ENCODE measurements around the gene UTP3.
"Not testable (repeated sequence)": the region's sequence is repeated elsewhere in the genome, so short reads cannot be mapped to it uniquely, and the experiment has no call there.

The UTP3 gene, protein sequence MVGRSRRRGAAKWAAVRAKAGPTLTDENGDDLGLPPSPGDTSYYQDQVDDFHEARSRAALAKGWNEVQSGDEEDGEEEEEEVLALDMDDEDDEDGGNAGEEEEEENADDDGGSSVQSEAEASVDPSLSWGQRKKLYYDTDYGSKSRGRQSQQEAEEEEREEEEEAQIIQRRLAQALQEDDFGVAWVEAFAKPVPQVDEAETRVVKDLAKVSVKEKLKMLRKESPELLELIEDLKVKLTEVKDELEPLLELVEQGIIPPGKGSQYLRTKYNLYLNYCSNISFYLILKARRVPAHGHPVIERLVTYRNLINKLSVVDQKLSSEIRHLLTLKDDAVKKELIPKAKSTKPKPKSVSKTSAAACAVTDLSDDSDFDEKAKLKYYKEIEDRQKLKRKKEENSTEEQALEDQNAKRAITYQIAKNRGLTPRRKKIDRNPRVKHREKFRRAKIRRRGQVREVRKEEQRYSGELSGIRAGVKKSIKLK

DNA sequence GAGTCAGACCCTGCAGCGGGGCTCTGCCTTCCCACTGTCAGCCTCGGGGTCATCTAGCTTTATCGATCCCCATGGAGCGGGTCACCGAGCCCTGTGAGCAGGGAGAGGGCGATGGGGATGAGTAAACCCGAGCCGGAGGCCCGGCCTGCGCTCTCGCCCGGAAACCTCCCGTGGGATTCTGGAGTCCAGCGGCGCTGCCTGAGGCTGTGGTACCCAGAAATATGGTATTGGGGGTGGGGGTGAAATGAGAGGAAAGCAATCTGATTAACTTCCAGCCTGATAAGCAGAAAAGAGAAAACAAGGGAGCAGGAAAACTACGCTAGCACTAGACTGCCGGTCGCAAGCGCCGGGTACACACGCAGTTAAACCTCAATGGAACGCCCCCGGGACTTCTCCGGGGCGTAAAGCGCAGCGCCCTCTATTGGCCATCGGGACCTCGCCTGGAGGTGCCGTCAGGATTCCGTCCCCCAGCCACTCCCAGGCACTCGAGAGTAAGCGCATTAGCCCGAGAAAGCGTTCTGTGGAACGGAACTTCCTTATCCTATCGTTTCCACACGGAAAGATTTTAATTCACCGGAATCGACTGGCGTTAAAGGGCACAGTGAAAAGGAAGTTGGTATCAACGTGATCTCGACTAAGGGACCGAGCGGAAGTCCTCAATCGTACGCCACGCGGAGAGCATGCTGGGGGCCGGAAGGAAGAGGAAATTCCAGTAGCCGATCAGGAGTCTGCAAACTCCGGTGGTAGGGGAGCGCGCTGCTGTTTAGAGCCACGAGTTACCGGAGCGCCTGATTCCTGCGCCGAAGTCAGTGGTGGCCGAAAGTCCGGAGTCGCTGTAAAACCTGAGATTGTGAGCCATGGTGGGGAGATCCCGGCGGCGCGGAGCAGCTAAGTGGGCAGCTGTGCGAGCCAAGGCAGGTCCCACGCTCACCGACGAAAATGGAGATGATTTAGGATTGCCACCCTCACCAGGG, at the start of gene UTP3:
UTP3 (plus strand) TSS at position 712 of the 974 bp plus-strand sequence; CDS start at position 858, 146 bp downstream.
- peak; percentile 95 for DNase-seq

- no peak for DNase-seq
These were observed 48.1 kb upstream of the UTP3 start for GRCh38 chr4:70640192-70640591.

- not testable (repeated sequence) for DNase-seq
These were observed 37.6 kb upstream of the UTP3 start for GRCh38 chr4:70650741-70651140.

DNA sequence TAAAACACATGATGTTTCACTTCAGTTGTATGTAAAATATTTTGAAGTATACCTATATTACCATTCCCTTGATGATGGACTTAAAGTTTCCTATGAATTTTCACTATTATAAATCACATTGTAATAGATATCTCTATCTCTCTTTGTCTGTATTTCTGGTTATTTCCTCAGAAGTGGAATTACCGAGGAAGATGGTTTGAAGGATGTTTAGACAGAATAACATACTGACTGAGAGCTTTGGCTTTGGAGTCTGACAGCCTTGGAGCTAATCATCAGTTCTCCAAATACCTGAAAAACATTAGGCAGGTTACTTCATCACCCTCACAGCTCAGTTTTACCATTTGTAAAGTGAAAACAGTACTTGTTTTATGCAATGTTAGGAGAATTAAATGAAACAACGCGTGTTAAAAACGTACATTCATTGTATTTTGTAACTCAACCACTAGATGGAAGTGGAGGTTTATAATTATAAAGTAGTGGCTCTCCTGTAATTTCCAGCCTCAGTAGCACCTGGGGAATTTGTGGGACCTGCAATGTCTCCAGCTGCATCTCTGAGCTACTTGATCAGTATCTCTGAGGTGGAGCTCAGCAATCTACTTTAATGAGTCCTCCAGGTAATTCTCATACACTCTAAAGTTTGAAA, 36.3 kb upstream of the UTP3 start:
- peak; percentile 38 for DNase-seq

DNA sequence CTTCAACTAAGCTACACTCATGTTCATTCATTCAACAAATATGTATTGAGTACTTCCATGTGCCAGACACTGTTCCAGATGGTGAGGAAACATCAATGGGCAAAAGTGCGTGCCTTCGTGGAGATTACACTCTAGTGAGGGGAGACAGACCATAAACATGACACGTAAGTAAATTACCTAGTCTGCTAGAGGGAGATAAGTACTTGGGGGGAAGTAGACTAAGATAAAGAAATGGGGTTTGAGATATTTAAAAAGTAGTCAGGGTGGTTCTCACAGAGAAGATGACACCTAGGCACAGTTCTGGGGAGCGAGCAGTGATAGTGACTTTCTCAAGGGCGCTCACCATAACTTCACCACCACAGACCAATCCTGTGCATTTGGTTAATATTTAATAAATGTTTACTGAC, 33.7 kb upstream of the UTP3 start:
- no peak for DNase-seq

- DNase-seq, result no peak
These were observed 31.0 kb upstream of the UTP3 start for GRCh38 chr4:70657326-70657725.

GRCh38 chr4:70658418-70658817, 29.9 kb upstream of the UTP3 start:
- no peak for DNase-seq

DNA sequence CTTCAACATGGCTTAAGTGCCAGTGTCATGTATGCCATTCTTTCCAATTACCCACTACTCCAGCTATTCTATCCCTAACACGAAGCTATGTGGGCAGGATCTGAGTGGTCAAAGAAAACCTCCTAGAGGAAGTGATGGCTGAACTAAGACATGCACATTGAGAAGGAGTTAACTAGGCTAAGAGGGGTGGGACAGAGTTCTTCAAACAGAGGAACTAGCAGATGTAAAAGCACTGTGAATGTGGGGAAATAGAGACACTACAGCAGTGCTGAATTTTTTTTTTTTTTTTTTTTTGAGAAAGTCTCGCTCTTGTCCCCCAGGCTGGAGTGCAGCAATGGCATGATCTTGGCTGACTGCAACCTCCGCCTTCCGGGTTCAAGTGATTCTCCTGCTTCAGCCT, 28.2 kb upstream of the UTP3 start:
- no peak for DNase-seq

DNA sequence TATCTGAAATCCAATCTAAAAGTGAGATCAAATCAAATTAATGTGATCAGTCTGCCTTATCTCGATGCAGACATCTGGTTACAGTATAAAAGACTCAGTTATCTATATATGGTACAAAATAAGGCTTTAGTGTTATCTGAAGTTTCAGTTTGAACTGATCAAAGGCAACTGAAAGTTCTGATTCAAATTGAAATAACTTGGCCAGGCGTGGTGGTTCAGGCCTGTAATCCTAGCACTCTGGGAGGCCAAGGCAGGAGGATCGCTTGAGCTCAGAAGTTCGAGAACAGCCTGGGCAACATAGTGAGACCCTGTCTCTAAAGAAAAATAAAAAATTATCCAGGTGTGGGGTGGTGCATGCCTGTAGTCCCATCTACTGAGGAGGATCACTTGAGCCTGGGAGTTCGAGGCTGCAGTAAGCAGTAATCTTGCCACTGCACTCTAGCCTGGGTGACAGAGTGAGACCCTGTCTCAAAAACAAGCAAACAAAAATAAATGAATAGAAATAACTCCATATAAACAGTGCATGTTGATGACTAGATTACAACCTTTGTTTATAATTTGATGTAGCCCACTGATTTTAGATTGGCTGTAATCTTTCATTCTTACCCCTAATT, 26.9 kb upstream of the UTP3 start:
- DNase-seq, result not testable (repeated sequence)

DNA sequence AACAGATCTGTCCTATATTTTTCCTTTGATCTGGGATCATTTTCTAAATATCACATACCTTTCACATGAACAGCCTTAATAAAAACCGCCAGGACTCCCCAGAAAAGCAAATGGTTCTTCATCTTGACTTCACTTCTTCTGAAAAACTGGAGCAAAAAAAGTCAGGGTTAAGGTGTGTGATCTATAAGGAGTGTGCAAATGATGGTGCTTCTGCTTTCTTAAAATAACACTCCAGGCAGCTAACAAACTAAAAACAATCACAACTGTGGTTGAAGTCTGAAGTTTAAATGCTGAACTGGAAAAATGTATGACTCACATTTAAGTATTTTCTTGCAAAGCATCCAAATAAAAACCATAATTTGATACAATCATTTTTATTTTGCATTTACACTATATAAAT, 22.0 kb upstream of the UTP3 start, which contains the start of gene JCHAIN:
JCHAIN (minus strand) TSS at position 140 of the 400 bp plus-strand sequence; CDS start at position 122, 18 bp downstream.
- DNase-seq, result no peak

GRCh38 chr4:70667740-70668535, 20.4 kb upstream of the UTP3 start:
- DNase-seq, result no peak

DNA sequence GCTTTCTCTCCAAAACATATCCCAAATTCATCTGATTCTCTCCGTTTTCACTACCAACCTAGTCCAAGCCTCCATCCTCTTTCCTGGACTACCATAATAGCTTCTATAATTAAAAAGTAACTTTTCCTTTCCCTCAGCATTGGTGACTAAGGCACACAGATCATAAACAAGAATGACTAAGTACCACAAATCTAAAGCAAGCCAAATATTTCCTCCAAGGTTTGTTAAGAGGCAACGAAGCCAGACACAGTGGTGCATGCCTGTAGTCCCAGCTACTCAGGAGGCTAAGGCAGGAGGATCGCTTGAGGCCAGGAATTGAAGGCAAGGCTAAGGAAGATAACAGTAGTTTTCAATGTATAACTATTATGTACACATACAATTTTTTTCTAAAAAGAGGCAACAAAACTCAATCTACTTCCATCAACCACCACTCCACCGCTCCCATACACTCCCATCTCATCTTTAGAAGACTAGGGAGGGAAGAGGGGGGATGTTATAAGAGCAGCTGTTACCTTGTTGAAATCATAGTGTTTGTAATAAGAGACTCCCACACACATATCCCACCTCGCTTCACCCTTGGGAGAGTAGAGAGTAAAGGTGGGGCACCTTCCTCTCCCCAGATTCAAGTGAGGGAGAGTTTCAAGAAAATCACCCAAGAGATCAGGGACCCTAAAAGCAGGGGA, 17.9 kb upstream of the UTP3 start:
- DNase-seq, result no peak

GRCh38 chr4:70671091-70671490, 17.2 kb upstream of the UTP3 start:
- no peak for DNase-seq

GRCh38 chr4:70674191-70674590, 14.1 kb upstream of the UTP3 start:
- DNase-seq, result no peak

DNA sequence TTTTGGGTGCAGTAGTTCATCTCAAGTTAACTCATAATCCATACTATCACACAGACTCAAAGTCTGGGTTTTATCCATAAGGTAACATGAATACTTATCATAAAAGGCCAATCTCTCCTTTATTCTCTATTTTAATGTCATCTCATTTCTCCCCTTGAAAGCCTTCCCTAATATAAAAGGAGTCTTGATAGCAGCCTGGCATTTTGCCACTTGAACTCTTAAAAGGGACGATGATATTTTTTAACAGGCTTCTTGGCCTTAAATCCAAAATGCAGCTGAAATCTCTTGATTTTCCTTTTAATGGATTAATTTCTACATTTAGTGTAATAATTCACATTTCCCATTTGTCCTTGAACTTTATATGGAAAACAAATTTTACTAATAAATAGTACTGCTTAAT, 13.6 kb upstream of the UTP3 start:
- DNase-seq, result no peak

GRCh38 chr4:70676554-70677090, 11.7 kb upstream of the UTP3 start:
- no peak for DNase-seq

- DNase-seq, result no peak
These were observed 9.8 kb upstream of the UTP3 start for GRCh38 chr4:70678383-70678999.

DNA sequence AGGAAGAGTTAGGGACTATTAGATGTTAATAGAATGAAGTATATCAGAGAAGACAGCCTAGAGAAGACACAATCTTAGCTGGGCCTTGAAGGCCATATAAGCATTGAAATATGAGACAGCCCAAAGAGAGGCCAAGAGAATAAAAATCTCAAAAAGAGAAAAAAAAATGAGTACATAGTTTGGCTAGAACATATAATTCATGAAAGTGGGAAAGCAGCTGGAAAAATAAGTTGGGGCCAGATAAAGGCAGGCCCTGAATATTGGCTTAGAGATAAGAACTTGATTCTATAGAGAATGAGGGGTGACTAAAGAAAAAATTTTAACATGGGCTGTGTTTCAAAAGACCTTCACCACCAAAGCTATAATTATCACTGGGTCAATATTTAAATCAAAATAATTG, 7.4 kb upstream of the UTP3 start:
- DNase-seq, result no peak

- no peak for DNase-seq
These were observed 6.6 kb upstream of the UTP3 start for GRCh38 chr4:70681704-70682103.

- not testable (repeated sequence) for DNase-seq
These were observed 6.2 kb upstream of the UTP3 start for GRCh38 chr4:70682142-70682541.

Measured in NCI-H1436 (cell line).